HG02973 (cell line): ENCODE data around the gene REPIN1.

Experiments used
- ATAC-seq: cut with Tn5 transposase; IDR thresholded peaks from one replicate; pipeline ENCODE4 v1.9.1; 2021; ENCODE audit warnings: moderate library complexity; ENCODE audit not compliant: unreplicated experiment

Gene REPIN1

GRCh38 chr7:150368096-150368883 is at the start of gene REPIN1:
Gene REPIN1, plus strand, starts transcription at chr7:150368822. Its CDS starts 890 bp downstream, at chr7:150369712.
- peak; percentile 33 for ATAC-seq

- no peak for ATAC-seq
Observed at GRCh38 chr7:150321788-150322113, 46.9 kb upstream of the REPIN1 start.

GRCh38 chr7:150322114-150322832 is 46.3 kb upstream of the REPIN1 start:
- ATAC-seq = peak; percentile 14

GRCh38 chr7:150322833-150323681 is 45.6 kb upstream of the REPIN1 start, which contains the start of the genes ACTR3C and LRRC61:
Gene ACTR3C, minus strand, starts transcription at chr7:150323545. Its CDS starts 28,249 bp downstream, at chr7:150295296.
Gene LRRC61, plus strand, starts transcription at chr7:150323355. Its CDS starts 13,507 bp downstream, at chr7:150336862.
- ATAC-seq = peak; percentile 52

GRCh38 chr7:150323682-150324372 is 44.8 kb upstream of the REPIN1 start:
- ATAC-seq = peak; percentile 9

GRCh38 chr7:150324373-150324961 is 44.2 kb upstream of the REPIN1 start:
- no peak for ATAC-seq

GRCh38 chr7:150325110-150325611 is 43.5 kb upstream of the REPIN1 start:
- ATAC-seq = no peak

- ATAC-seq = no peak
Observed at GRCh38 chr7:150325901-150326300, 42.7 kb upstream of the REPIN1 start.

- no peak for ATAC-seq
Observed at GRCh38 chr7:150326657-150327268, 41.9 kb upstream of the REPIN1 start.

GRCh38 chr7:150327308-150327707 is 41.3 kb upstream of the REPIN1 start:
- no peak for ATAC-seq

GRCh38 chr7:150329331-150330120 is 39.1 kb upstream of the REPIN1 start:
- ATAC-seq = no peak

GRCh38 chr7:150330211-150330885 is 38.3 kb upstream of the REPIN1 start:
- ATAC-seq = no peak

GRCh38 chr7:150332852-150333635 is 35.6 kb upstream of the REPIN1 start:
- ATAC-seq = no peak

- no peak for ATAC-seq
Observed at GRCh38 chr7:150333659-150334058, 35.0 kb upstream of the REPIN1 start.

GRCh38 chr7:150334108-150334507 is 34.5 kb upstream of the REPIN1 start:
- no peak for ATAC-seq

GRCh38 chr7:150335108-150335773 is 33.4 kb upstream of the REPIN1 start:
- no peak for ATAC-seq

GRCh38 chr7:150335774-150336112 is 32.9 kb upstream of the REPIN1 start:
- ATAC-seq = no peak
